GM18499 (cell line): ENCODE results near the gene KLHL2.
"Not testable (repeated sequence)": the region's sequence is repeated elsewhere in the genome, so short reads cannot be mapped to it uniquely, and the experiment has no call there.

Source experiments
- ATAC-seq: cut with Tn5 transposase; IDR thresholded peaks from one replicate; pipeline ENCODE4 v1.9.1; 2021; ENCODE audit warnings: moderate number of reproducible peaks; ENCODE audit not compliant: insufficient read depth, unreplicated experiment

The KLHL2 gene

DNA sequence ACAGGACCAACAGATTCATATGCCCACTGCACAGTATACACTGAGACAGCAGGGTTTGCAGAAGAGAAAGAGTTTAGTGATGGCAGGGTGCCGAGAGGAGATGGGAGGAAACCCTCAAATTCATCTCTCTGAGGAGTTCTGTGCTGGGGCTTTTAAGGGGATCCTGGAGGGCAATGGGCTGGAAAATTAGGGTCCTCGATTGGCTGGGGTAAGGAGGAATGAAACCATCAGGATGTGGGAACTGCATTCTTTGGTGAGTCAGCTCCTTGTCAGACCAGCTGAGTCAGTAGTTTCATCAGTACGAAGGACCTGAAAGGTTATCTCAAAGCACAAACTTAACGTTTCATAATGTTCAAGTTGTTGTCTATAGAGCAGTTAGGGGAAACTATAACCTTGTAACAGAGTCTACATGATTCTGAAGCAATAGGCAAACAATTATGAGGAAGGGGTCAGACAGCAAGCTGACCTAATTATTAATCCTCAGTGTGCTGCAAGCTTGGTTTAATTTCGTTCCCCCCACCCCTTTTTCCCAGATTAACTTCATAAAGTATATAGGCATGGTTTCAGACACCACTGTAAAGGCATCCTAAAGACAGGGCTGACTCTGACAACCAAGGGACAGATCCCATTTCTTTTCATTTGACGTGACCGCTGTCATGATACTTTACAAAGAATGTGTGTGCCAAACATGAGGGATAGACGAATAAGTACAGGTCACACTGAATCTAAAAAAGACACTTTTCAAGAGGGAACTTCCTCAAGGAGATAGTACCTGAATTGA is 118.6 kb downstream of the KLHL2 start:
- no peak for ATAC-seq

DNA sequence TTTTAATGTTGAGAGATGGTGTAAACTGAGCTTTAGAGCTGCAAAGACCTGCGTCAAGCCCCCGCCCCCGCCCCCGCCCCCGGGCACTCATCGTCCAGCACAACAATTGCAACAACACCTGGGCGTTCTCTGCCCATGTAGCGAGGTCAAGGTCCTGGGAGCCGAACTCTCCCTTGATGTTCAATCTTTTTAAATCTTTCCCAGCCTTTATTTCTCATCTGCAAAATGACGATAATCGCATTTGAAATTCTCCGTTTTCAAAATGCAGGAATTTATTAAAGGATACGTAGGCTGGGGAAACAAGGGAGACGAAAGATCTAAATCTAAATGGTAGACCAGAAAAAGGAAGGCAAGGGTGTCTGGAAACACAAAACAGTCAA is 119.5 kb downstream of the KLHL2 start:
- no peak for ATAC-seq

DNA sequence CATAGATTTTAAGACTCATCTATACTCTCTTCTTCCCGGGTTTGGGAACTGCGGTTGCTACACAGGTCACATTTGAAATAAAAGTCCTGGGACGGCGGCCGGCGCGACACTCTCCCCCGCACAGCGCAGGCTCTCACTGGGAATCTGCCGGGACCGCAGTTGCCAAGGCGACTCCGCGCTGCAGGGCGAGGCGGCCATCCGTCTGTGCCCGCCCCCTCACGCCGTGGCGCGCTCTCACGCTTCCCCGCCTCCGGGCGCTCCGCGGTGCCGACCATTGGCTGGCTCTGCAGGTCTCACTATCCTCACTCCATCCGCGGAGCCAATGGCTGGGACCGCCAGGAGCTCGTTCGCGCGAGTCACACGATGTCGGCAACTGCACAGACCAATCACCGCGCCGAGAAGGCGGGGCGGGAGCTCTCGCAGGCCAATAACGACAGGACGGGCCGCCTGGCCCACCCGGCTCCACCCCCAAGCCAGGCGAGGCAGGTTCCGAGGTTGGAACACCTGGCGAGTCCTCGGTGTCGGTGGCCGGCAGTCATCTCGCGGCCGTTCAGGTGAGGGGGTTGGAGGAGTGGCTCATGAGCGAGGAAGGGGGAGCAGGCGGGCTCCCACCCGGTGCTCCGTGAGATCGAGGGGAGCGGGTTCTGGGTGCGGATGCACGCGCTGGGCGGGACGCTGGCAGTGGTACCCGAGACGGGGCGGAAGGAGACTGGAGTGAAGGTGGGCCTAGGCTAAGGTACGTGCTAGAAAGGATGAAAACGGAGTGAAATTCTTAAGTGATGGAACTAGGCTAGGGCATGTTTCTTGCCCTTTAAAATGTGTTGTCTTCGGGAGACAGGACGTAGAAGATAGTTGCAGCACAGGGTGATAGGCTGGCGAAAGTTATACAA is 120.1 kb downstream of the KLHL2 start, which contains the start of gene MSMO1:
Gene MSMO1 (plus strand): TSS at position 459 of the 890 bp plus-strand sequence. CDS start 5,702 bp downstream, outside the sequence.
- peak; percentile 97 for ATAC-seq

GRCh38 chr4:165328101-165328425 is 120.7 kb downstream of the KLHL2 start:
- no peak for ATAC-seq

DNA sequence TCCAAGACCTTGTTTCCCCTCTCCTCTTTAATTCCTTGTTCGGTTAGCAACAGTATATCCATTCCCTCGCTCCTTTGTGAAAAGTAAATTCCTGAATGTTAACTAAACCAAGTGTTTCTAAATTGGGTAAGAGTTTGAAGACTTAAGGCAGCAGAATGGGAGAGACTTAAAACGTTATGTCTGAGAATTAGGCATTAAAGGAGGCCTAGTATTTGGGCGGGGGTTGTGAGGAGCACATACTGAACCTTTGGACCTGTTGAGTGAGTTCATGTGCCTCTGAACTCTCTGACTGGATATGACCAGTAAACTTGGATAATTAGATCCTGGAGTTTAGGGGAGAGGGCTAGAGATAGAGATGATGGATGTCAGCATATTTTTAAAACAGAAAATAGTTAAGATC is 121.3 kb downstream of the KLHL2 start:
- no peak for ATAC-seq

DNA sequence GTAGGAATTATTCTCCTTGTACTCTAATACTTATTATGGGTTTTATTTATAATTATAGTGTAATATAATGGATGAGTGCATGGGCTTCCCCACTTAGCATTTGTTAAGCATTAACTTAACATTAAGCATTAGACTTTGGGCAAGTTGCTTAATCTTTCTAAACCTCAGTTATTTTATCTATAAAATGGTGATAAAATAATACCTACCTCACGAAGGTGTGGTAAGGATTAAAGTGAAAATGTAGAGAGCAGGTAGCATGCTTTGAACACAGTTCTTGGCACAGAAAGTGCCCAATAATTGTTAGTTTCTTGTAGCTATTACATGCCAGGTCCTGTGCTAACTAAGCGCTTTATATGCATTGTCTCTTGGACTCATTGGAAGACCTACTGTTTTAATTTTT is 122.7 kb downstream of the KLHL2 start:
- ATAC-seq = no peak

- ATAC-seq = no peak
Measured at GRCh38 chr4:165330666-165331065, 123.3 kb downstream of the KLHL2 start.

GRCh38 chr4:165331359-165331758 is 124.0 kb downstream of the KLHL2 start:
- ATAC-seq = no peak

- no peak for ATAC-seq
Measured at GRCh38 chr4:165331823-165332222, 124.5 kb downstream of the KLHL2 start.

DNA sequence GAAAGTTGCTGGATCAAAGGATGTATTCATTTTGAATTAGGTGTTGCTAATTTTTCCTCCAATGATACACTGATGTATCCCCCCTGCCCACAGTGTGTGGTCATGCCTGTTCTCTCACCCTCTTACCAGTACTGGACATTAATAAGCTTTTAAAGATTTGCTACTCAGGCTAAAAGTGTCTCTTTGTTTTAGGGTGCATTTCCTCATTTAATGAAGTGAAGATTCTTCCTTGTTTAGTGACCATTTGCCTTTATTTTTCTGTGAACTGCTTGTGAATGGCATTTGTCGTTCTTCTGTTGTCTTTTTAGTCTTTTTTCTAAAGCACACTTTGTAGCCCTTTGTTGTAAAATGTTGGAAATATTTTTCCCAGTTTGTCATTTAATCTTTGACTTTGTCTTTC is 125.1 kb downstream of the KLHL2 start:
- no peak for ATAC-seq

- ATAC-seq = no peak
Measured at GRCh38 chr4:165335163-165335703, 127.9 kb downstream of the KLHL2 start.

DNA sequence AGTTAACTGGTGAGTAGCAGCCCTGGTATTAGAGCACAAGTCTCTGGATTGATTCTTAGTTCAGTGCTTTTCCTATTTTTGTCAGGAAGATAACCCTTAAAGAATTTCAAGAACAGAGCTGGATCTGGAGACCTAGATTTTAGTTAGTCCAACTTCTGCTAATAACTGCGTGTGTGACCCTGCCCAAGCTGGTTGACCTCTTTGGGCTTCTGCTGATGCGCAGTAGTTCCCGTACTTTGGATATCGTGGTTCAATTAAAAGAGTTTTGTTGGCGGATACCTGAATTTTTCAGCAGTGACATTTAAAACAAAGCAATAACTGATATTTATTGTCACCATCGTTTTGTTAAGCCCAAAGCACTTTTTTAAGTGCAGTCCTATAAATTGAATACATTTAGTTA is 129.4 kb downstream of the KLHL2 start:
- ATAC-seq = no peak

GRCh38 chr4:165342340-165342739 is 135.0 kb downstream of the KLHL2 start:
- ATAC-seq = not testable (repeated sequence)

GRCh38 chr4:165343353-165344191 is 136.2 kb downstream of the KLHL2 start:
- ATAC-seq = no peak

DNA sequence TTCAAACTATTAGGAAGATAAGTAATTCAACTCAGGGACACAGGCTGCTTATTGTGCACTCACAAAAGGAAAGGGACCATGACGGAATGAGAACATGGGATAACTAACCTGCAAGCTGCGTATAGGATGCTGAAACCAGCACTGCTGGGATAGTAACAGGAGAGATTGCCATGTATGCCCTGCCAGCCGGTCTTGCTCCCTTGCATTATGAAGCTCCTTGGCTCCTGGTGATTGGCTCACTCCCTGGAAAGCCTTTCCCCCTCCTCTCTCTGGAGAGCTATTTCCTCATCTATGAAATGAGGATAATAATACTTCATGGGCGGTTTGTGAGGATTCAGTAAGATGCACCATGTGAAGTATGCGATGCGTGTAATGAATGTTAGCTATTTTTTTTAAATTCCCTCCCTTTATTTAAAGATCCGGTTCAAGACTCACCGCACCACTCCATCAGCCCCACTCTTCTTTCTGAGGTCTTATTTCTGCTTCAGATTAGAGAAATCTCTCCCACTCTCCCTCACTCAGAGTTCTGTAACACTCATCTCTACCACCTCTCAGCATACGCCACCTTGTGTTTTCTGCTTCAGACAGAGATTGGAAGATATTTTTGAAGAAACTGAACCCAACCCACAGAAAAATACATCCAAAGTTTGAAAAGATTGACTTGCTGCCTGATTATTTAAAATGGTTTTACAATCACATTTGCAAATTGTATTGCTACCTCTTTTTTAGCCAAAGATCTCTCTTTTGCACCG is 138.5 kb downstream of the KLHL2 start:
- ATAC-seq = no peak

- ATAC-seq = no peak
Measured at GRCh38 chr4:165347647-165348569, 140.5 kb downstream of the KLHL2 start.

DNA sequence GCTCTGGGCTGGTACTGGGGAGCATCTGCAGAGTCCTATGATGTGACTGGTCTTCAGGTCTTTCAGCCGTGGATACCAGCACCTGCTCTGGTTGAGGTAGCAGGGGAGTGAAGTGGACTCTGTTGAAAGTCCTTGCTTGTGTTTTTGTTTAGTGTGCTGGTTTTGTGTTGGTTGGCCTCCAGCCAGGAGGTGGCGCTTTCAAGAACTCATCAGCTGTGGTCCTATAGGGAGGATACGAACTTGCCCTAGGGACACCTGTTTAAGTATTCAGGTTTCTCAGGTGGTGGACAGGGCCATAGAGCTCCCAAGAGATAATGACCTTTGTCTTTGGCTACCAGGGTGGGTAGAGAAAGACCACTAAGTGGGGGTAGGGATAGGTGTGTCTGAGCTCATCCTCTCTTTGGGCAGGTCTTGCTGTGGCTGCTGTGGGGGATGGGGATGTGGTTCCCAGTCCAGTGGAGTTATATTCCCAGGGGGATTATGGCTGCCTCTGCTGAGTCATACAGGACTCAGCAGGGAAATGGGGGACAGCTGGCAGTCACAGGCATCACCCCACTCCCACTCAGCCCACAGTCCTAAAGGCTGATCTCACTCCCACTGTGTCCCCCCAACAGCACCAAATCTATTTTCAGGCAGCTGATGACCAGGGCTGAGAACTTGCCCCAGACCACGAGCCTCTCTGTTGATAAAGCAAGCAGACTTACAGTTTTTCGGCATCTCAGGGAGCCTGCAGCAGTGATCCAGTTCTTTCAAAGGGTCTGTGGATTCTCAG is 144.2 kb downstream of the KLHL2 start:
- no peak for ATAC-seq

DNA sequence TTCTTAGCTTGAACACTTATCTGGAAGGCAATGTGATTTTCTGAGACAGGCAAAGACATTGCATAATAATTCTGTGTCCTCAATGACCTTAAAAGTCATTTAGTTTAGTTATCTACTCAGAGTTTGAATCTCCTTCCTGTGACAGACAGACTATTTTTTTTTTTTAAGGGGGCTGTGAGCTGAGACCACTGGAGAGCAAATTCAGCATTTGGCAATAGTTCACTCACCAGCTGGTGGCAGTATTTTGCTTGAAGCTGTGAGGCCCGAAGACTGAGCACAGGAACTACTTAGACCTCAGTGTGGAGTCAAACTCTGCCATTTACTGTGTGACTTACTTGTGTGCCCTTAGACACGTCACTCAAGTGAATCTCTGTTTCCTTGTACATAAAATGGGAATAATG is 148.5 kb downstream of the KLHL2 start:
- peak; percentile 46 for ATAC-seq
